RWPE2 (cell line): ENCODE results near the gene GDPGP1.

Source experiments
- ATAC-seq: fragments of 200-7000 bp; cut with Tn5 transposase; 3 replicates; pipeline ENCODE4 v1.9.1; 2021; ENCODE audit warnings: low read depth
- DNase-seq: peaks from one replicate; pipeline ENCODE4 v3.0.0-alpha.2; 2020; ENCODE audit warnings: low spot score
- H3K27ac ChIP-seq: fragments of 450-650 bp; 2 replicates; pipeline ENCODE4 v1.5.1; 2017; ENCODE audit warnings: mild to moderate bottlenecking; ENCODE audit not compliant: poor library complexity, severe bottlenecking
- H3K27me3 ChIP-seq: fragments of 250-450 bp; sonication (Bioruptor Pico); 2 replicates; pipeline ENCODE4 v1.5.1; 2021; ENCODE audit warnings: mild to moderate bottlenecking, moderate library complexity; ENCODE audit not compliant: insufficient read depth, poor library complexity, severe bottlenecking
- H3K36me3 ChIP-seq: fragments of 250-450 bp; sonication (Bioruptor Pico); 2 replicates; pipeline ENCODE4 v1.5.1; 2020; ENCODE audit warnings: low read depth, mild to moderate bottlenecking, moderate library complexity
- H3K4me1 ChIP-seq: fragments of 250-450 bp; sonication (Bioruptor Pico); 2 replicates; pipeline ENCODE4 v1.5.1; 2021; ENCODE audit warnings: mild to moderate bottlenecking, moderate library complexity; ENCODE audit not compliant: insufficient read depth, poor library complexity, severe bottlenecking
- H3K4me3 ChIP-seq: fragments of 250-450 bp; sonication (Bioruptor Pico); 2 replicates; pipeline ENCODE4 v1.5.1; 2021; ENCODE audit warnings: mild to moderate bottlenecking, moderate library complexity; ENCODE audit not compliant: severe bottlenecking
- H3K9me3 ChIP-seq: fragments of 250-450 bp; sonication (Bioruptor Pico); 2 replicates; pipeline ENCODE4 v1.5.1; 2021; ENCODE audit warnings: mild to moderate bottlenecking, moderate library complexity; ENCODE audit not compliant: severe bottlenecking
- CTCF ChIP-seq: fragments of 450-650 bp; IDR thresholded peaks from one replicate; pipeline ENCODE4 v1.5.1; 2017; ENCODE audit warnings: mild to moderate bottlenecking, moderate library complexity; ENCODE audit not compliant: poor library complexity, severe bottlenecking

Gene GDPGP1

GRCh38 chr15:90205050-90205848 lies 28.8 kb upstream of the GDPGP1 start:
- peaks cover 55% of the 10 kb centered on the region for H3K4me1 ChIP-seq
- H3K9me3 ChIP-seq = no peaks in the 10 kb centered on the region
- TF ChIP-seq CTCF = no peak
- peak overlapping the region; percentile 98 for H3K27ac ChIP-seq
- ATAC-seq (no peak), DNase-seq (no peak)
- H3K36me3 ChIP-seq = peaks cover 87% of the 10 kb centered on the region
- no peak overlapping the region for H3K4me3 ChIP-seq
- no peaks in the 10 kb centered on the region for H3K27me3 ChIP-seq

DNA sequence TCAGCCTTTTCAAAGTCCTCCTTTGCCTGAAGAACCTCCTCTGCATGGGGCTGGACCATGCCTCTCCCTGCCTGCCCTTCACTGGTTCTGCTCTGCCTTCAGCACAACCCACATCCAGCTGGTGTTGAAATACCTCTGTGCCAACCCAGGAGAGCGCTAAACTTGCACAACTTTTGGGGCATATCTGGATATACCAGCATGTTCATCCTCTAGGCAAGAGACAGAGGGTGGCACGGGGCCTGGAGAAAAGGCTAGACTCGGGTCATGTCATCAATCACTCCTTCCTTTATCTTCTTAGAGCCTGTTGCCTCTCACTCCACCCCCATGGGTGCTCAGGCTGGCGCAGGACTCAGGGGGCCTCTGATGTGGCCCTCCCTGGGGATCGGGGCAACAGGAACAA lies 28.1 kb upstream of the GDPGP1 start:
- H3K4me3 ChIP-seq = no peak overlapping the region
- TF ChIP-seq CTCF = no peak
- DNase-seq (no peak), ATAC-seq (no peak)
- H3K27me3 ChIP-seq = no peaks in the 10 kb centered on the region
- peaks cover 93% of the 10 kb centered on the region for H3K36me3 ChIP-seq
- H3K4me1 ChIP-seq = peaks cover 56% of the 10 kb centered on the region
- peak overlapping the region; percentile 98 for H3K27ac ChIP-seq
- H3K9me3 ChIP-seq = no peaks in the 10 kb centered on the region

- H3K27me3 ChIP-seq = no peaks in the 10 kb centered on the region
- no peak for TF ChIP-seq CTCF
- H3K36me3 ChIP-seq = peaks cover 91% of the 10 kb centered on the region
These were observed 26.8 kb upstream of the GDPGP1 start for GRCh38 chr15:90207252-90207651.

DNA sequence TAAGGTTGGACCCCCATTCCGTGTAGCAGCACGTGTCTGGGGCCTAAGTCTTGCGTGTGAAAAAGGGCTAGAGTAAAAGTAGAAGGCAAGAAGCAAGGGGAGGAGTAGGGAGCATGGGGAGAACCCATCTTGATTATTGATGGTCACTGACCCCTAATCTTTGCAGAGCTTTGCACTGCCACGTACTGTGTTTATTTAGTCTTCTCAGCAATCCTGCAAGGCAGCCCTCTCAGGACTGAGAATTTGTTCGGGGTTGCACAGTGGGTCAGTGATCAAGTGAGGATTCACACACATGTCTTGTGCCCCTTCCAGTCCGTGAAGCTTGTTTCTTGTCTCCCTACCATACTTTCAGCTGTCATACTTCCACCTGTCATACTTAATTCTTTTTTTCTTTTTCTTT lies 25.7 kb upstream of the GDPGP1 start:
- no peak for DNase-seq
- Histone ChIP-seq H3K9me3 (no peaks in the 10 kb centered on the region), H3K27ac (peak overlapping the region; percentile 98), H3K36me3 (peaks cover 91% of the 10 kb centered on the region), H3K27me3 (no peaks in the 10 kb centered on the region), H3K4me3 (no peak overlapping the region), H3K4me1 (peaks cover 71% of the 10 kb centered on the region)
- no peak for TF ChIP-seq CTCF
- ATAC-seq = no peak

More at GRCh38 chr15:90207252-90207651, 26.8 kb upstream of the GDPGP1 start:
- DNase-seq (no peak), ATAC-seq (no peak)
- H3K4me1 ChIP-seq = peaks cover 69% of the 10 kb centered on the region
- H3K27ac ChIP-seq = peak overlapping the region; percentile 98
- no peak overlapping the region for H3K4me3 ChIP-seq
- no peaks in the 10 kb centered on the region for H3K9me3 ChIP-seq

DNA sequence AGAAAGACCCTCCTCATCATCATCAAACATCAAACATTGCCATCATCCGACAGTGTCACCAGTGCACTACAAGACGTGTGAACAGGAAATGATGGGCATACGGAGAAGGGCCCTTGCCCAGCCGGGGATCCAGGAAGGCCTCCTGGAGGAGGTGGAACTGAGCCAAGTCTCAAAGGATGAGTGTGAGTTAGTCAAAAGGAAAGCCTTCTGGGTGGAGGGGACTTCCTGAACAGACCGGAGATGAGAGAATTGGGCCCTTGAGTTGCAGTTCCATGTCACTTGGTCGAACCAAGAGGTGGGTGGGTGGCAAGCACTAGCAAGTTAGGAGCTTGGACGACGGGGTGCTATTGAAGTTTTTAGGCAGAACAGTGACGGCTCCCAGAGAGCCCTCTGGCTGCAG lies 24.4 kb upstream of the GDPGP1 start:
- ATAC-seq = no peak
- H3K9me3 ChIP-seq = no peaks in the 10 kb centered on the region

More for the DNA sequence above, 24.4 kb upstream of the GDPGP1 start:
- Histone ChIP-seq H3K27me3 (no peaks in the 10 kb centered on the region), H3K27ac (peak overlapping the region; percentile 98), H3K4me1 (peaks cover 66% of the 10 kb centered on the region), H3K36me3 (peaks cover 91% of the 10 kb centered on the region), H3K4me3 (no peak overlapping the region)
- no peak for DNase-seq
- TF ChIP-seq CTCF = no peak
